Suprapubic skin (tissue), 4 donors: ENCODE results near the gene SLC27A5. TPM values are rescaled to one million over a fixed set of nuclear protein-coding genes. Genes with fewer than 3 reads are reported as not detected.
"Not testable (repeated sequence)": the region's sequence is repeated elsewhere in the genome, so short reads cannot be mapped to it uniquely, and the experiment has no call there.

ENCODE experiments used
- DNase-seq, 2 donors: peaks; one replicate each; pipeline ENCODE4 v3.0.0-alpha.2; 2019; ENCODE audit warnings: low spot score in 2 of 2
- H3K27ac ChIP-seq: fragments of 200-600 bp; sonication (generic); one replicate; pipeline ENCODE4 v1.5.1; 2019
- H3K27me3 ChIP-seq: fragments of 200-600 bp; sonication (generic); one replicate; pipeline ENCODE4 v1.5.1; 2019
- H3K36me3 ChIP-seq: fragments of 200-600 bp; sonication (generic); one replicate; pipeline ENCODE4 v1.5.1; 2019
- H3K4me1 ChIP-seq: fragments of 200-600 bp; sonication (generic); one replicate; pipeline ENCODE4 v1.5.1; 2019
- H3K4me3 ChIP-seq: fragments of 200-600 bp; sonication (generic); one replicate; pipeline ENCODE4 v1.5.1; 2019; ENCODE audit warnings: mild to moderate bottlenecking
- H3K9me3 ChIP-seq: fragments of 200-600 bp; sonication (generic); one replicate; pipeline ENCODE4 v1.5.1; 2019
- EP300 ChIP-seq: sonication (generic); formaldehyde crosslinking; IDR thresholded peaks from one replicate; pipeline ENCODE4 v1.6.1; 2017; ENCODE audit warnings: antibody characterized with exemption
- POLR2A ChIP-seq, 2 donors: fragments of 450-650 bp; IDR thresholded peaks; one replicate each; pipeline ENCODE4 v1.6.1; 2017; ENCODE audit warnings: antibody characterized with exemption in 2 of 2, mild to moderate bottlenecking in 2 of 2, moderate library complexity in 2 of 2
- POLR2AphosphoS5 ChIP-seq, 3 donors: sonication (generic); formaldehyde crosslinking; IDR thresholded peaks; one replicate each; pipeline ENCODE4 v1.6.1; 2017; ENCODE audit warnings: antibody characterized with exemption in 3 of 3
- WGBS: methylation state at CpG from one replicate; pipeline ENCODE4 v1.1.5; 2018; 5-methylcytosine and 5-hydroxymethylcytosine counted together
- total RNA-seq, 4 donors: library from RNA; depleted of rRNA; stranded (reverse); fragments of >200 nt; gene quantifications; one replicate each; pipeline ENCODE4 v1.1.0, GENCODE V29; 2016
- TF ChIP-seq, protein P1 (sequence below), 2 donors: fragments of 200-600 bp in 1 of 2; fragments of 450-650 bp in 1 of 2; sonication (generic) in 1 of 2; IDR thresholded peaks; one replicate each; pipeline ENCODE4 v1.5.1; 2016 to 2019; ENCODE audit warnings: antibody characterized with exemption in 2 of 2, mild to moderate bottlenecking in 1 of 2, moderate library complexity in 1 of 2

The SLC27A5 gene
- total RNA-seq, 4 donors from 2014 or later = 2.1 to 19.1 (median 10.7) TPM

DNA sequence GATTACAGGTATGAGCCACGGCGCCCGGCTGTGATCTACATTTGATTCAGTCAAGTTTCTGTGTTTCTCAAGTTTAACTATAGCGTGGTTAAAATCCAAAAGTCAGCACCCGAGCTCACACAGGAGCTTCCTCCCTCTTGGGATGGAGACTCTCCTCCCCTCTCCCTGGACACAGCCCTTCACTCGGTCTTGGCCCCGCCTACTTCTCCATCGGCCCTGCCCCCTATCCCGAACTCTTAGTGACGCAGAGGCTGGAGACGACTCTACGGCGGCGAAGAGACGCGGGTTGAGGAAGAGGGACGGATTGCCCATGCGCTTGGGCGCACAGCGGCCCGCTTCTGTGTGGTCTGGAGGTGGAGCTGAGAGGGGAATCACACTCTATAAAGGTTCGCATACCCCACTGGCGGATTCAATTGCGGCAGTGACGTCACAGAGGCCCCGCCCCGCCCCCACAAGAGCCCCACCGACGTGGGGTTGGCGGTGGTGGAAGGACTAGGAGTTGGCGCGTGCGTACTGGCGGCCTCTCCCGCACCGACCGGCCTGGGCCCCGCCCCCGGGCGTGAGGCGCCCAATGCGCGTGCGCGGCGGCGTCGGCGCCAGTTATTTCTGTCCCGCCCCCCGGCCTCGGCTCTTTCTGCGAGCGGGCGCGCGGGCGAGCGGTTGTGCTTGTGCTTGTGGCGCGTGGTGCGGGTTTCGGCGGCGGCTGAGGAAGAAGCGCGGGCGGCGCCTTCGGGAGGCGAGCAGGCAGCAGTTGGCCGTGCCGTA, 32.2 kb upstream of the SLC27A5 start, which contains the start of gene TRIM28:
Gene TRIM28 (plus strand): TSS at position 239 of the 765 bp plus-strand sequence. CDS start 694 bp downstream, outside the sequence.
- WGBS = 0% methylated on average over 27 of the region's 73 CpGs
- peaks cover 35% of the 10 kb centered on the region for H3K4me1 ChIP-seq

DNA sequence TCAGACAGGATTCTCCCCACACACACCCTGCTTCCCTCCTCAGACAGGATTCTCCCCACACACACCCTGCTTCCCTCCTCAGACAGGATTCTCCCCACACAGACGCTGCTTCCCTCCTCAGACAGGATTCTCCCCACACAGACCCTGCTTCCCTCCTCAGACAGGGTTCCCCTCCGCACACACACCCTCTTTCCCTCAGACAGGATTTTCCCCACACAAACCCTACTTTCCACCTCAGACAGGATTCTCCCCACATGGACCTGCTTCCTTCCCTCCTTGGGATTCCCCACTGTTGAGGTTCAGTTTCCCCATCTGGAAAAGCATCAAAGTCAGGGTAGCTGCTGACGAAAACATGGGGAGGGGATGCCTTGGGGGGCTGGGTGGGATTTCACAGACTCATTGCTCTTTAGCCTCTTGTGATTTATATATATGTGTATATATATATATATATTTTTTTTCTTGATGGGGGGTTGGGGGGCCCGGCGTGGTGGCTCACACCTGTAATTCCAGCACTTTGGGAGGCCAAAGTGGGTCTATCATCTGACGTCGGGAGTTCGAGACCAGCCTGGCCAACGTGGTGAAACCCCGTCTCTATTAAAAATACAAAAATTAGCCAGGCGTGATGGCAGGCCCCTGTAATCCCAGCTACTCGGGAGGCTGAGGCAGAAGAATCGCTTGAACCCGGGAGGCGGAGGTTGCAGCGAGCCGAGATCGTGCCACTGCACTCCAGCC, 31.0 kb upstream of the SLC27A5 start:
- peaks cover 46% of the 10 kb centered on the region for H3K4me1 ChIP-seq
- peak in 1 of 2 donors; percentile 56 for DNase-seq
- H3K4me3 ChIP-seq = peak overlapping the region; percentile 97
- peaks cover 17% of the 10 kb centered on the region for H3K27me3 ChIP-seq
- not testable (repeated sequence) for H3K36me3 ChIP-seq, H3K9me3 ChIP-seq
- H3K27ac ChIP-seq = peak overlapping the region; percentile 93
- 82% methylated on average over 18 of the region's 18 CpGs for WGBS

More for the DNA sequence above, 32.2 kb upstream of the SLC27A5 start, which contains the start of gene TRIM28:
- Histone ChIP-seq H3K36me3 (peaks cover 21% of the 10 kb centered on the region), H3K27me3 (peaks cover 7% of the 10 kb centered on the region), H3K4me3 (peak within 1 kb of the TSS; percentile 97), H3K9me3 (no peaks in the 10 kb centered on the region), H3K27ac (peak within 1 kb of the TSS; percentile 93)
- DNase-seq = peak; percentile 99
- TF ChIP-seq, protein P1, sequence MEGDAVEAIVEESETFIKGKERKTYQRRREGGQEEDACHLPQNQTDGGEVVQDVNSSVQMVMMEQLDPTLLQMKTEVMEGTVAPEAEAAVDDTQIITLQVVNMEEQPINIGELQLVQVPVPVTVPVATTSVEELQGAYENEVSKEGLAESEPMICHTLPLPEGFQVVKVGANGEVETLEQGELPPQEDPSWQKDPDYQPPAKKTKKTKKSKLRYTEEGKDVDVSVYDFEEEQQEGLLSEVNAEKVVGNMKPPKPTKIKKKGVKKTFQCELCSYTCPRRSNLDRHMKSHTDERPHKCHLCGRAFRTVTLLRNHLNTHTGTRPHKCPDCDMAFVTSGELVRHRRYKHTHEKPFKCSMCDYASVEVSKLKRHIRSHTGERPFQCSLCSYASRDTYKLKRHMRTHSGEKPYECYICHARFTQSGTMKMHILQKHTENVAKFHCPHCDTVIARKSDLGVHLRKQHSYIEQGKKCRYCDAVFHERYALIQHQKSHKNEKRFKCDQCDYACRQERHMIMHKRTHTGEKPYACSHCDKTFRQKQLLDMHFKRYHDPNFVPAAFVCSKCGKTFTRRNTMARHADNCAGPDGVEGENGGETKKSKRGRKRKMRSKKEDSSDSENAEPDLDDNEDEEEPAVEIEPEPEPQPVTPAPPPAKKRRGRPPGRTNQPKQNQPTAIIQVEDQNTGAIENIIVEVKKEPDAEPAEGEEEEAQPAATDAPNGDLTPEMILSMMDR (IDR thresholded peaks at IDR 0.05) = no peak
- TF ChIP-seq EP300 = no peak
- TF ChIP-seq POLR2AphosphoS5 (IDR thresholded peaks at IDR 0.05) = peak; percentile 64 to 92 (median 77)
- peak; percentile 98 to 99 for TF ChIP-seq POLR2A (IDR thresholded peaks at IDR 0.05)

DNA sequence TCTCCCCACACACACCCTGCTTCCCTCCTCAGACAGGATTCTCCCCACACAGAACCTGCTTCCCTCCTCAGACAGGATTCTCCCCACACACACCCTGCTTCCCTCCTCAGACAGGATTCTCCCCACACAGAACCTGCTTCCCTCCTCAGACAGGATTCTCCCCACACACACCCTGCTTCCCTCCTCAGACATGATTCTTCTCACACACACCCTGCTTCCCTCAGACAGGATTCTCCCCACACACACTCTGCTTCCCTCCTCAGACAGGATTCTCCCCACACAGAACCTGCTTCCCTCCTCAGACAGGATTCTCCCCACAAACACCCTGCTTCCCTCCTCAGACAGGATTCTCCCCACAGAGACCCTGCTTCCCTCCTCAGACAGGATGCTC, 27.4 kb upstream of the SLC27A5 start:
- not testable (repeated sequence) for DNase-seq
- H3K27me3 ChIP-seq = peaks cover 27% of the 10 kb centered on the region

DNA sequence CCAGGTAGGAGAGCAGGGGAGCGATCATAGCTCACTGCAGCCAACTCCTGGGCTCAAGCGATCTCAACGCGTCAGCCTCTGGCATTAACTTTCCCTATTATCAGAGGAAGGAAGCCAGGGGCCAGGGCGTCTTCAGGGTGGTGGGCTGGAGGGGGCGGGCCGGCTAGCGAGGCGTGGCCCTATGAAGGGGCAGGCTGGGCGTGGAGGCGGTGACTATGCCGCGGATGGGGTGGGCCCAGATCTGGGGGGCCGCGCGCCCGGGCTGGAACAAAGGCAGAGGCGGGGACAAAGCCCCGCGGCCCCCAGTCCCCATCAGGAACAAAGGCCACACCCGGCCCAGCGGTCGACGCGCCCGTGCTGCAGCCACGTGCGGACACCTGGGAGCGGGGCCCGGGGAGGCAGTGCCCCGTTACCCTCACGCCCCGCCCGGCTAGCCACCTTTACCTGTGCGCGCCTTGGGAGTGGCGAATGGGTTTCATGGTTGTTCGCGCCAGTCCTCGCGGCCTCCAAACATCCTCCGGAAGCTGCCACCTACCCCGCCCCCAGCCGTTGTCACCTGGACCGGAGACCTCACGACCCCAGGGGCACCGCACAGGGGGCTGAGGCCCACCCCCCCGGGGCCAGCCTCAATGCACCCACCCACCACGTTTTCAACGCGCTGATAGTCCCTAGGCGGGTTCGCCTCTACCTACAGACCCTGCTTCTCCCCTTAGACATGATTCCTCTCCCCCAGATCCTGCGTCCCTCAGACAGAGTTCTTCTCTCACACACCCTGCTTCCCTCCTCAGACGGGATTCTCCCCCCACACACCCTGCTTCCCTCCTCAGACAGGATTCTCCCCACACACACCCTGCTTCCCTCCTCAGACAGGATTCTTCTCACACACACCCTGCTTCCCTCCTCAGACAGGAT, 26.7 kb upstream of the SLC27A5 start:
- peaks cover 27% of the 10 kb centered on the region for H3K27me3 ChIP-seq
- H3K36me3 ChIP-seq = no peaks in the 10 kb centered on the region
- no peak overlapping the region for H3K27ac ChIP-seq
- WGBS = 3% methylated on average over 32 of the region's 55 CpGs
- DNase-seq = peak in 1 of 2 donors; percentile 68
- H3K9me3 ChIP-seq = no peaks in the 10 kb centered on the region
- H3K4me3 ChIP-seq = peak overlapping the region; percentile 51
- TF ChIP-seq POLR2AphosphoS5 (IDR thresholded peaks at IDR 0.05) (no peak), EP300 (no peak), POLR2A (IDR thresholded peaks at IDR 0.05) (no peak)
- TF ChIP-seq, protein P1 (IDR thresholded peaks at IDR 0.05) = no peak
- peaks cover 20% of the 10 kb centered on the region for H3K4me1 ChIP-seq

More for the DNA sequence above, 27.4 kb upstream of the SLC27A5 start:
- not testable (repeated sequence) for H3K9me3 ChIP-seq, H3K36me3 ChIP-seq, H3K4me3 ChIP-seq, H3K27ac ChIP-seq
- peaks cover 21% of the 10 kb centered on the region for H3K4me1 ChIP-seq

DNA sequence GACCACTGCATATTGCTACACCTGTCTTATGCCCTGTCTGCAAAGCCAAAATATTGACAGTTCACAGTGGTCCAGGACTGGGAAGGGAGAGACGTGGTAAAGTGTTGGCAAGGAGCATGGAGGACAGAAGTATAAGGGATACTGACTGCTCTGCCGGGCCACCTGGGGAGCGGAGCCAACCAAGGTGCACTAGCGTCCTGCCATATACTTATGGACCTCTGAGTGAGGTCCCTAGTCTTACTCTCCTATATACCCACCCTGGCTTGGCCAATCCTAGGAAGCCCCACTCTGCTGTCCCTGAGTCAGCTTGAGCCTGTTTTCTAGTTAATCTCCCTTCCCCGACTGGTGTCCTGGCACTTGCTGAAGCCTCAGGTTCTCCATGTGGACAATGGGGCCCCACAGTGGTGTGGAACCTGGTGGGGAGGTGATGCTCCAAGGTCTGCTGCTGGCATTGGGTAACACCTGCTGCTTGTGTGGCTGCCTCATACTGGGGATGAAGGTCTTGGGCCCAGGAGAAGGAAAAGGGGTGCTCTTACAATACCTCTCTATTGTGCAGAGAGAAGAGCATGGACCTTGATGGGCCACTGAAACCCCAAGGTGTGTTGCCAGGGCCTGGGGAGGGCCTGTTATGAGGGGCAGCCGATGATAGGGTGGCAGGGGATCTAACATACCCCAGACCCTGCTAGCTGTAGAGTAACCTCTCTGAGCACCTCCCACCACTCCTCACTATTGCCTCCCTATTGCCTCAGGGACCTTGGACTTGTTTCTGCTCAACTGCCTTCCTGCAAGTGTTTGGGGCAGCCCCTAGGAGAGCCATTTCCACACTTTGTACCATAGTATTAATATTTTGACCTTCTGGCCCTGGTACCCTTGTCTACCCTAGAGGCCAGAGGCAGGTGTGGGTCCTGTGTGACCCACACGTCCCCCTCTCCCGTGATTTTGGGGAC, 25.3 kb upstream of the SLC27A5 start:
- DNase-seq = peak in 1 of 2 donors; percentile 44
- peaks cover 27% of the 10 kb centered on the region for H3K27me3 ChIP-seq
- TF ChIP-seq POLR2AphosphoS5 (IDR thresholded peaks at IDR 0.05) (no peak), EP300 (no peak)
- TF ChIP-seq, protein P1 (IDR thresholded peaks at IDR 0.05) = no peak
- H3K36me3 ChIP-seq = no peaks in the 10 kb centered on the region
- no peak overlapping the region for H3K4me3 ChIP-seq
- 81% methylated on average over 6 of the region's 8 CpGs for WGBS
- H3K27ac ChIP-seq = no peak overlapping the region
- H3K9me3 ChIP-seq = no peaks in the 10 kb centered on the region
- peaks cover 13% of the 10 kb centered on the region for H3K4me1 ChIP-seq
